Neutrophil (primary cell): ENCODE measurements around the gene FGF6.

ENCODE experiments used
- H3K27ac ChIP-seq: fragments of 200-600 bp; sonication (generic); 2 replicates; pipeline ENCODE4 v1.5.1; 2016; ENCODE audit warnings: mild to moderate bottlenecking, moderate library complexity
- H3K27me3 ChIP-seq: fragments of 200-600 bp; sonication (generic); 2 replicates; pipeline ENCODE4 v1.6.0; 2016; ENCODE audit warnings: mild to moderate bottlenecking
- H3K36me3 ChIP-seq: fragments of 200-600 bp; sonication (generic); 2 replicates; pipeline ENCODE4 v1.5.1; 2017
- H3K4me1 ChIP-seq, 2 experiments: fragments of 200-600 bp in 1 of 2; sonication (generic) in 1 of 2; 1 replicate in 1 of 2; 2 replicates in 1 of 2; pipeline versions ENCODE4 v1.5.1 to v1.6.1; 2013 to 2016; ENCODE audit warnings: low read depth in 1 of 2, low read length in 1 of 2, mild to moderate bottlenecking in 1 of 2, moderate library complexity in 1 of 2; ENCODE audit not compliant: control insufficient read depth in 1 of 2, insufficient read depth in 1 of 2
- H3K4me3 ChIP-seq, 2 experiments: fragments of 200-600 bp in 1 of 2; sonication (generic) in 1 of 2; 1 replicate in 1 of 2; 2 replicates in 1 of 2; pipeline ENCODE4 v1.5.1; 2013 to 2016; ENCODE audit warnings: low read depth in 1 of 2, low read length in 1 of 2, mild to moderate bottlenecking in 1 of 2, moderate library complexity in 1 of 2
- H3K9me3 ChIP-seq: fragments of 200-600 bp; sonication (generic); 2 replicates; pipeline ENCODE4 v1.5.1; 2016
- CTCF ChIP-seq: fragments of 200-600 bp; sonication (generic); IDR thresholded peaks from 2 replicates; pipeline ENCODE4 v1.5.1; 2016; ENCODE audit warnings: antibody characterized with exemption

Gene FGF6

DNA sequence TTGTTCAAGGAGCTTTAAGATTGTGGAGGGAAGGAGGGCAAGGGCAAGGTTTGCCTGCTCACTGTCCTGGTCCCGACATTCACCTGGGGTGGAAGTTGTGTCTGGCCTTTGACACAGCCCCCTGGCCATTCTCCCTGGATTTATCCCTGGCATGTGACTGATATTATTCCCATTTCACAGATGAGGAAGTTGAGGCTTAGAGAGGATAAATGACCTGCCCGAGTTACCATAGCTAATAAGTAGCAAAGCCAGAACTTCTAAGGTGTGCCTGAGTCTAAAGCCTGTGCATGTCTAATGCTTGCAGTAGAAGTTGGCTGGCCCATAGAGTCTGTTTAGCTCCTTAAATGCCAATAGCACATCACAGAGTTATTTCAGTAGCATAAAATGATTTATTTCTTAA is 720 bp upstream of the FGF6 start:
- Histone ChIP-seq H3K36me3 (no peaks in the 10 kb centered on the region), H3K27ac (no peak overlapping the region), H3K4me3 (no peak overlapping the region), H3K4me1 (no peaks in the 10 kb centered on the region), H3K9me3 (no peaks in the 10 kb centered on the region), H3K27me3 (peaks cover 10% of the 10 kb centered on the region)
- no peak for TF ChIP-seq CTCF

DNA sequence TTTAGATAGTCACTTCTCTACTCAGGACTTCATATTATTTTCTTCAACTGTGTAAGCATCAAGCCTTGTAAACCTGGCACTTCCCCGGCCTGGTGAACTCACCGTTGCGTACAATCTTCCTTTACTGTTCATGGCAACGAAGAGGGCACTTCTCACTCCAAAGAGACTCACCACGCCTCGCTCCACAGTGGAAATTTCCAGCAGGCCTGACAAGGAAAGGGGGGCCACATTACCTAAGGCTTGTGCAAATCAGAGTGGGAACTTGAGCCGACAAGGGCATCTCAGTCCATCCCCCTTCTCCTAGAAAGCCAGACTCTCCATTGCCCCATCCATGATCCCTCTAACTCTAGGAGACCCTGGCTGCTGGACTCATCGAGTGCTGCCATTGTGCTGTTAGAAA is 1.6 kb downstream of the FGF6 start:
- H3K27ac ChIP-seq = no peak overlapping the region
- H3K4me1 ChIP-seq = peaks cover 16 to 17% of the 10 kb centered on the region in 2 experiments
- TF ChIP-seq CTCF = no peak
- H3K4me3 ChIP-seq = no peak overlapping the region
- peaks cover 4% of the 10 kb centered on the region for H3K27me3 ChIP-seq
- no peaks in the 10 kb centered on the region for H3K9me3 ChIP-seq
- H3K36me3 ChIP-seq = no peaks in the 10 kb centered on the region

DNA sequence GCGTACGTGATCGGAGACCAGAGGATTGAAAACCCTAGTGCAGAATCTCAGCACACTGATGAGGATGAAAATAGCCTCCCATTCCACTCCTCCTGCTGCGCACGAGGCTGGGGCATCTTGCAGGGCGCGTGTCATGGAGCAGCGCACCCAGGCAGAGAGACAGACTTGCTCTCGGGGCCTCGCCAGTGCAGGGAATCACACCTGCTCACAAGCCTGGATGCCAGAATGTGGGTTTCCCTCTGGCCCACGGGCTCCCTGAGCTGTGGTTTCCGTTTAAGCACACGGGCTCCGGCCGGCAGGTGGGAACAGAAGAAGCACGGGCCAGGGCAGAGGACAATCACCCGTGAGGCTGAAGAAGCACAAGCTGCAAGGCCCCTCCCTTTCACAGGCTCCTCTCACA is 2.0 kb downstream of the FGF6 start:
- Histone ChIP-seq H3K4me3 (no peak overlapping the region), H3K27me3 (peaks cover 4% of the 10 kb centered on the region), H3K27ac (no peak overlapping the region), H3K36me3 (no peaks in the 10 kb centered on the region), H3K9me3 (no peaks in the 10 kb centered on the region), H3K4me1 (peaks cover 20 to 21% of the 10 kb centered on the region in 2 experiments)
- no peak for TF ChIP-seq CTCF

GRCh38 chr12:4441355-4442335 is 4.0 kb downstream of the FGF6 start:
- H3K27ac ChIP-seq = no peak overlapping the region
- no peak overlapping the region for H3K4me3 ChIP-seq
- H3K9me3 ChIP-seq = no peaks in the 10 kb centered on the region
- TF ChIP-seq CTCF = no peak
- peaks cover 4% of the 10 kb centered on the region for H3K27me3 ChIP-seq
- H3K36me3 ChIP-seq = no peaks in the 10 kb centered on the region
- peaks cover 21 to 26% of the 10 kb centered on the region in 2 experiments for H3K4me1 ChIP-seq

- Histone ChIP-seq H3K9me3 (no peaks in the 10 kb centered on the region), H3K27me3 (peaks cover 4% of the 10 kb centered on the region), H3K4me1 (peaks cover 24 to 30% of the 10 kb centered on the region in 2 experiments), H3K4me3 (no peak overlapping the region), H3K36me3 (no peaks in the 10 kb centered on the region), H3K27ac (peak overlapping the region; percentile 86)
- TF ChIP-seq CTCF = no peak
Observed at GRCh38 chr12:4440187-4440941, 5.3 kb downstream of the FGF6 start.
